HEK293 (cell line): ENCODE measurements around the gene LARP1.
A peak's percentile ranks its signal among the peaks of the same experiment; 100 is the strongest.

Experiments used
- CTCF ChIA-PET: fragments of 350-600 bp; formaldehyde crosslinking; extraction: SDS; loops from one replicate; lab custom pipeline; 2021; ENCODE audit warnings: antibody characterized with exemption; lab: Yijun Ruan, JAX
- POLR2A ChIA-PET: fragments of 300-600 bp; formaldehyde crosslinking; extraction: SDS; loops from one replicate; lab custom pipeline; 2020; ENCODE audit warnings: antibody characterized with exemption, inconsistent platforms; lab: Yijun Ruan, JAX
- H3K27ac ChIP-seq: fragments of 200-500 bp; sonication (Bioruptor generic); 2 replicates; pipeline ENCODE4 v1.5.1; 2014; ENCODE audit warnings: low read depth, low read length, control low read depth, inconsistent platforms; ENCODE audit errors: extremely low read depth
- H3K36me3 ChIP-seq, 2 experiments: fragments of 200-500 bp in 1 of 2; sonication (Bioruptor generic) in 1 of 2; 1 replicate in 1 of 2; 2 replicates in 1 of 2; pipeline ENCODE4 v1.5.1; 2014 to 2017; ENCODE audit warnings: inconsistent platforms in 2 of 2, low read length in 2 of 2; ENCODE audit not compliant: control insufficient read depth in 2 of 2, insufficient read depth in 1 of 2
- H3K4me1 ChIP-seq: fragments of 200-500 bp; sonication (Bioruptor generic); 2 replicates; pipeline ENCODE4 v1.5.1; 2014; ENCODE audit warnings: mild to moderate bottlenecking, low read length, inconsistent platforms; ENCODE audit not compliant: control insufficient read depth, insufficient read depth
- H3K4me3 ChIP-seq: 2 replicates; pipeline ENCODE4 v1.5.1; 2011; ENCODE audit warnings: low read depth, mild to moderate bottlenecking, control low read depth, low read length, moderate library complexity
- H3K9me3 ChIP-seq: fragments of 200-500 bp; sonication (Bioruptor generic); 2 replicates; pipeline ENCODE4 v1.5.1; 2014; ENCODE audit warnings: low read depth, low read length, inconsistent platforms; ENCODE audit not compliant: control insufficient read depth, insufficient read depth
- EGR2 ChIP-seq: fragments of 450-650 bp; formaldehyde crosslinking; IDR thresholded peaks from 2 replicates; pipeline ENCODE4 v1.5.1; 2016; ENCODE audit warnings: low read depth, missing biosample characterization, missing genetic modification characterization
- IKZF3 ChIP-seq: fragments of 450-650 bp; IDR thresholded peaks from 2 replicates; pipeline ENCODE4 v1.5.0; 2018; ENCODE audit warnings: missing biosample characterization, mild to moderate bottlenecking, missing genetic modification characterization, moderate library complexity
- SP3 ChIP-seq: fragments of 450-650 bp; formaldehyde crosslinking; IDR thresholded peaks from 2 replicates; pipeline ENCODE4 v1.5.1; 2016; ENCODE audit warnings: missing biosample characterization, missing genetic modification characterization
- YY1 ChIP-seq: fragments of 450-650 bp; formaldehyde crosslinking; IDR thresholded peaks from 2 replicates; pipeline ENCODE4 v1.5.1; 2018; ENCODE audit warnings: missing biosample characterization, missing genetic modification characterization
- ZFP37 ChIP-seq: fragments of 450-650 bp; formaldehyde crosslinking; IDR thresholded peaks from 2 replicates; pipeline ENCODE4 v1.5.1; 2016; ENCODE audit warnings: missing biosample characterization, missing genetic modification characterization
- ZNF23 ChIP-seq: fragments of 450-650 bp; formaldehyde crosslinking; IDR thresholded peaks from 2 replicates; pipeline ENCODE4 v1.5.1; 2016; ENCODE audit warnings: missing biosample characterization, missing genetic modification characterization, borderline replicate concordance
- ZNF266 ChIP-seq: fragments of 450-650 bp; formaldehyde crosslinking; IDR thresholded peaks from 2 replicates; pipeline ENCODE4 v1.5.1; 2016; ENCODE audit warnings: missing biosample characterization, missing genetic modification characterization, low read depth
- ZNF37A ChIP-seq: fragments of 450-650 bp; IDR thresholded peaks from 2 replicates; pipeline ENCODE4 v1.5.1; 2018; ENCODE audit warnings: missing biosample characterization, missing genetic modification characterization
- ZNF501 ChIP-seq: fragments of 450-650 bp; formaldehyde crosslinking; IDR thresholded peaks from 2 replicates; pipeline ENCODE4 v1.5.1; 2016; ENCODE audit warnings: missing biosample characterization, missing genetic modification characterization
- ZNF571 ChIP-seq: fragments of 450-650 bp; formaldehyde crosslinking; IDR thresholded peaks from 2 replicates; pipeline ENCODE4 v1.5.0; 2017; ENCODE audit warnings: missing biosample characterization, missing genetic modification characterization
- ZNF585B ChIP-seq: fragments of 450-650 bp; formaldehyde crosslinking; IDR thresholded peaks from 2 replicates; pipeline ENCODE4 v1.5.1; 2016; ENCODE audit warnings: missing biosample characterization, missing genetic modification characterization
- ZNF600 ChIP-seq: fragments of 450-650 bp; formaldehyde crosslinking; IDR thresholded peaks from 2 replicates; pipeline ENCODE4 v1.5.1; 2016; ENCODE audit warnings: missing biosample characterization, missing genetic modification characterization
- ZNF629 ChIP-seq: fragments of 450-650 bp; formaldehyde crosslinking; IDR thresholded peaks from 2 replicates; pipeline ENCODE4 v1.5.1; 2017; ENCODE audit warnings: missing biosample characterization, missing genetic modification characterization
- ZNF768 ChIP-seq: fragments of 450-650 bp; formaldehyde crosslinking; IDR thresholded peaks from 2 replicates; pipeline ENCODE4 v1.5.1; 2018; ENCODE audit warnings: missing biosample characterization, mild to moderate bottlenecking, missing genetic modification characterization
- TF ChIP-seq, protein P1 (sequence below): fragments of 450-650 bp; formaldehyde crosslinking; IDR thresholded peaks from 2 replicates; pipeline ENCODE4 v1.5.1; 2016; ENCODE audit warnings: missing biosample characterization, missing genetic modification characterization
- TF ChIP-seq, protein P2 (sequence below): fragments of 450-650 bp; formaldehyde crosslinking; IDR thresholded peaks from 2 replicates; pipeline ENCODE4 v1.5.1; 2016; ENCODE audit warnings: missing biosample characterization, missing genetic modification characterization
- TF ChIP-seq, protein P3 (sequence below): fragments of 450-650 bp; formaldehyde crosslinking; IDR thresholded peaks from 2 replicates; pipeline ENCODE4 v1.5.1; 2016; ENCODE audit warnings: missing biosample characterization, missing genetic modification characterization
- TF ChIP-seq, protein P4 (sequence below): fragments of 450-650 bp; formaldehyde crosslinking; IDR thresholded peaks from 2 replicates; pipeline ENCODE4 v1.5.1; 2016; ENCODE audit warnings: missing biosample characterization, missing genetic modification characterization, borderline replicate concordance
- TF ChIP-seq, protein P5 (sequence below): fragments of 450-650 bp; formaldehyde crosslinking; optimal IDR thresholded peaks from 2 replicates; pipeline ENCODE3; 2016; ENCODE audit warnings: missing biosample characterization, mild to moderate bottlenecking, missing genetic modification characterization
- TF ChIP-seq, protein P6 (sequence below): fragments of 450-650 bp; formaldehyde crosslinking; conservative IDR thresholded peaks from 2 replicates; pipeline ENCODE4 v1.5.1; 2016; ENCODE audit warnings: low read depth, missing biosample characterization, missing genetic modification characterization

Gene LARP1

DNA sequence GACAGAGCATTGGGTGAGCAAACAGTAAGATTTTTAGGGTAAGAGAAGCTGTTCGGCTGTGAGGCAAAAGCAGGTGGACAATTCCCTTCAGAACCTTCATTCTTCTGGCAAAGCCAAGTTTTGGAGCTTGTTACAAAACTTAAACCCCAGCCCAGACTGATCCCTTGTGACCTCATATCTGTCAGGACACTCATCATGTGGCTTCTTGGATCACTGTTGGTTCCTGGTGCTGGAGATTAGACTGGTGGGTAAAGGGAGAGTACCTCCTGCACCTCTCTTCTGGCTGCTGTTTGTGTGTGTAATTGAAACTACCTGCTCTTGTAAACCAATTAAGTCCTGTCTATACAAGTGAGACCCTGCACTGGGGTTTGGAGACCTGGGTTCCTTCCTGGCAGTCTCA lies 21.0 kb downstream of the LARP1 start:
- Histone ChIP-seq H3K36me3 (peaks cover 0 to 3% of the 10 kb centered on the region in 2 experiments; a peak in 1 of 3 replicates), H3K27ac (no peak overlapping the region), H3K9me3 (no peaks in the 10 kb centered on the region), H3K4me3 (no peak overlapping the region), H3K4me1 (peaks cover 34% of the 10 kb centered on the region)
- ChIA-PET CTCF (interaction anchor here (0.6 kb wide), 1 partner anchor 247 kb away, joined by 3 read pairs; no protein-coding TSS in a partner anchor), POLR2A (no interaction called here)
- TF ChIP-seq ZNF37A (tag by site-specific recombination) (no peak), IKZF3 (tag by site-specific recombination) (no peak), ZNF629 (tag by site-specific recombination) (peak; percentile 58)
- TF ChIP-seq, protein P1, sequence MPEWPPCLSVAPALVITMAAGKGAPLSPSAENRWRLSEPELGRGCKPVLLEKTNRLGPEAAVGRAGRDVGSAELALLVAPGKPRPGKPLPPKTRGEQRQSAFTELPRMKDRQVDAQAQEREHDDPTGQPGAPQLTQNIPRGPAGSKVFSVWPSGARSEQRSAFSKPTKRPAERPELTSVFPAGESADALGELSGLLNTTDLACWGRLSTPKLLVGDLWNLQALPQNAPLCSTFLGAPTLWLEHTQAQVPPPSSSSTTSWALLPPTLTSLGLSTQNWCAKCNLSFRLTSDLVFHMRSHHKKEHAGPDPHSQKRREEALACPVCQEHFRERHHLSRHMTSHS (tag by site-specific recombination) = no peak

DNA sequence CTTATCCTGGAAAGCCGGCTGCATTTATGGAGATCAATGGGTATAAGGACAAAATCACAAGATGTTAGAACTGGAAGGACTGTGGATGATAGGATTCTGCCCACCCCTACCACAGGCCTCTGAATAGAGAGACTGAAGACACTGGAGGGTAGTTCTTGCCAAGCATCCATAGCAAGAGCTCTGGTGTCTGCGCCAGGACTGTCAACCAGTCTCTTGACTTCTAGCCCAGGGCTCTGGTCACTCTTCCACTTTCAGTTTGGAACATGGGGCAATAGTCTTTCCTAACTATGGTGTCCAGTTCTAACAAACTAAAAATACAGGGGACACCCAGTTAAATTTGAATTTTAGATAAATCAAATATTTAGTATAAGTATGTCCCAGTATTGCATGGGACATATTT lies 23.4 kb downstream of the LARP1 start:
- POLR2A ChIA-PET = interaction anchor here (0.6 to 1.2 kb wide), 2 partner anchors 11 to 190 kb away, joined by 3 to 5 read pairs; no protein-coding TSS in a partner anchor
- no peak for TF ChIP-seq EGR2 (tag by site-specific recombination)
- TF ChIP-seq, protein P2, sequence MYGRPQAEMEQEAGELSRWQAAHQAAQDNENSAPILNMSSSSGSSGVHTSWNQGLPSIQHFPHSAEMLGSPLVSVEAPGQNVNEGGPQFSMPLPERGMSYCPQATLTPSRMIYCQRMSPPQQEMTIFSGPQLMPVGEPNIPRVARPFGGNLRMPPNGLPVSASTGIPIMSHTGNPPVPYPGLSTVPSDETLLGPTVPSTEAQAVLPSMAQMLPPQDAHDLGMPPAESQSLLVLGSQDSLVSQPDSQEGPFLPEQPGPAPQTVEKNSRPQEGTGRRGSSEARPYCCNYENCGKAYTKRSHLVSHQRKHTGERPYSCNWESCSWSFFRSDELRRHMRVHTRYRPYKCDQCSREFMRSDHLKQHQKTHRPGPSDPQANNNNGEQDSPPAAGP (tag by site-specific recombination) = no peak
- TF ChIP-seq, protein P3, sequence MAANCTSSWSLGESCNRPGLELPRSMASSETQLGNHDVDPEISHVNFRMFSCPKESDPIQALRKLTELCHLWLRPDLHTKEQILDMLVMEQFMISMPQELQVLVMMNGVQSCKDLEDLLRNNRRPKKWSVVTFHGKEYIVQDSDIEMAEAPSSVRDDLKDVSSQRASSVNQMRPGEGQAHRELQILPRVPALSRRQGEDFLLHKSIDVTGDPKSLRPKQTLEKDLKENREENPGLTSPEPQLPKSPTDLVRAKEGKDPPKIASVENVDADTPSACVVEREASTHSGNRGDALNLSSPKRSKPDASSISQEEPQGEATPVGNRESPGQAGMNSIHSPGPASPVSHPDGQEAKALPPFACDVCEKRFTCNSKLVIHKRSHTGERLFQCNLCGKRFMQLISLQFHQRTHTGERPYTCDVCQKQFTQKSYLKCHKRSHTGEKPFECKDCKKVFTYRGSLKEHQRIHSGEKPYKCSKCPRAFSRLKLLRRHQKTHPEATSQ (tag by site-specific recombination) = no peak
- H3K27ac ChIP-seq = no peak overlapping the region
- H3K36me3 ChIP-seq = no peaks in the 10 kb centered on the region
- CTCF ChIA-PET = no interaction called here
- no peaks in the 10 kb centered on the region for H3K9me3 ChIP-seq
- H3K4me1 ChIP-seq = peaks cover 41% of the 10 kb centered on the region
- no peak overlapping the region for H3K4me3 ChIP-seq

DNA sequence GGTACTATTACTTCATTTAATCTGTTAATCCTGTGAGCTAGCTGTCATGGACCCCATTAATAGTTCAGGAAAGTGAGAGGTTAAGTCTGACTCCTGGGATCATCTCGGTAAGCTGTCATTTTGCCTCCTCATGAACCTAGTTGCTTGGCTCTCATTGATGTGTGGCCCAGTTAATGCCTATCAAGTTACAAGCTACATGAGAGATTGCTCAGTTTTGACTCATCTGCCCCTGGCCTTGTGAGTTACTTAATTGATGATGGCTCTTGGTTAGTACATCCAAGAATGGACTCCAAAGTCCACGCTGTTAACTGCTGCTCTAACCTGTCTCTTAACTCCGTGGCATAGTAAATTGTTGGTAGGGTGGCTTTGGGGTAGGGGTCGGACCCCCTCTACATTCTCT lies 23.9 kb downstream of the LARP1 start:
- Histone ChIP-seq H3K27ac (no peak overlapping the region), H3K9me3 (no peaks in the 10 kb centered on the region), H3K4me3 (no peak overlapping the region), H3K4me1 (peaks cover 40% of the 10 kb centered on the region), H3K36me3 (no peaks in the 10 kb centered on the region)
- ChIA-PET POLR2A (interaction anchor here (1.2 kb wide), 1 partner anchor 12 kb away, joined by 5 read pairs; no protein-coding TSS in a partner anchor), CTCF (no interaction called here)
- no peak for TF ChIP-seq ZNF571 (tag by site-specific recombination)
- TF ChIP-seq ZFP37 (tag by site-specific recombination) = no peak
- no peak for TF ChIP-seq ZNF768 (tag by site-specific recombination)
- TF ChIP-seq IKZF3 (tag by site-specific recombination) = no peak
- TF ChIP-seq ZNF585B (tag by site-specific recombination) = no peak
- TF ChIP-seq, protein P4, sequence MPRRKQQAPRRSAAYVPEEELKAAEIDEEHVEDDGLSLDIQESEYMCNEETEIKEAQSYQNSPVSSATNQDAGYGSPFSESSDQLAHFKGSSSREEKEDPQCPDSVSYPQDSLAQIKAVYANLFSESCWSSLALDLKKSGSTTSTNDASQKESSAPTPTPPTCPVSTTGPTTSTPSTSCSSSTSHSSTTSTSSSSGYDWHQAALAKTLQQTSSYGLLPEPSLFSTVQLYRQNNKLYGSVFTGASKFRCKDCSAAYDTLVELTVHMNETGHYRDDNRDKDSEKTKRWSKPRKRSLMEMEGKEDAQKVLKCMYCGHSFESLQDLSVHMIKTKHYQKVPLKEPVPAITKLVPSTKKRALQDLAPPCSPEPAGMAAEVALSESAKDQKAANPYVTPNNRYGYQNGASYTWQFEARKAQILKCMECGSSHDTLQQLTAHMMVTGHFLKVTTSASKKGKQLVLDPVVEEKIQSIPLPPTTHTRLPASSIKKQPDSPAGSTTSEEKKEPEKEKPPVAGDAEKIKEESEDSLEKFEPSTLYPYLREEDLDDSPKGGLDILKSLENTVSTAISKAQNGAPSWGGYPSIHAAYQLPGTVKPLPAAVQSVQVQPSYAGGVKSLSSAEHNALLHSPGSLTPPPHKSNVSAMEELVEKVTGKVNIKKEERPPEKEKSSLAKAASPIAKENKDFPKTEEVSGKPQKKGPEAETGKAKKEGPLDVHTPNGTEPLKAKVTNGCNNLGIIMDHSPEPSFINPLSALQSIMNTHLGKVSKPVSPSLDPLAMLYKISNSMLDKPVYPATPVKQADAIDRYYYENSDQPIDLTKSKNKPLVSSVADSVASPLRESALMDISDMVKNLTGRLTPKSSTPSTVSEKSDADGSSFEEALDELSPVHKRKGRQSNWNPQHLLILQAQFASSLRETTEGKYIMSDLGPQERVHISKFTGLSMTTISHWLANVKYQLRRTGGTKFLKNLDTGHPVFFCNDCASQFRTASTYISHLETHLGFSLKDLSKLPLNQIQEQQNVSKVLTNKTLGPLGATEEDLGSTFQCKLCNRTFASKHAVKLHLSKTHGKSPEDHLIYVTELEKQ = peak; percentile 48; the same call in 1 of the 2 replicates
- no peak for TF ChIP-seq ZNF501 (tag by site-specific recombination)
- TF ChIP-seq ZNF266 (tag by site-specific recombination) = no peak
- TF ChIP-seq, protein P5, sequence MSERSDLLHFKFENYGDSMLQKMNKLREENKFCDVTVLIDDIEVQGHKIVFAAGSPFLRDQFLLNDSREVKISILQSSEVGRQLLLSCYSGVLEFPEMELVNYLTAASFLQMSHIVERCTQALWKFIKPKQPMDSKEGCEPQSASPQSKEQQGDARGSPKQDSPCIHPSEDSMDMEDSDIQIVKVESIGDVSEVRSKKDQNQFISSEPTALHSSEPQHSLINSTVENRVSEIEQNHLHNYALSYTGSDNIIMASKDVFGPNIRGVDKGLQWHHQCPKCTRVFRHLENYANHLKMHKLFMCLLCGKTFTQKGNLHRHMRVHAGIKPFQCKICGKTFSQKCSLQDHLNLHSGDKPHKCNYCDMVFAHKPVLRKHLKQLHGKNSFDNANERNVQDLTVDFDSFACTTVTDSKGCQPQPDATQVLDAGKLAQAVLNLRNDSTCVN (tag by site-specific recombination) = no peak
- TF ChIP-seq YY1 (tag by site-specific recombination) = no peak
- peak; percentile 16; the same call in 1 of the 2 replicates for TF ChIP-seq ZNF600 (tag by site-specific recombination)
- TF ChIP-seq ZNF23 (tag by site-specific recombination) = no peak
- TF ChIP-seq, protein P6, sequence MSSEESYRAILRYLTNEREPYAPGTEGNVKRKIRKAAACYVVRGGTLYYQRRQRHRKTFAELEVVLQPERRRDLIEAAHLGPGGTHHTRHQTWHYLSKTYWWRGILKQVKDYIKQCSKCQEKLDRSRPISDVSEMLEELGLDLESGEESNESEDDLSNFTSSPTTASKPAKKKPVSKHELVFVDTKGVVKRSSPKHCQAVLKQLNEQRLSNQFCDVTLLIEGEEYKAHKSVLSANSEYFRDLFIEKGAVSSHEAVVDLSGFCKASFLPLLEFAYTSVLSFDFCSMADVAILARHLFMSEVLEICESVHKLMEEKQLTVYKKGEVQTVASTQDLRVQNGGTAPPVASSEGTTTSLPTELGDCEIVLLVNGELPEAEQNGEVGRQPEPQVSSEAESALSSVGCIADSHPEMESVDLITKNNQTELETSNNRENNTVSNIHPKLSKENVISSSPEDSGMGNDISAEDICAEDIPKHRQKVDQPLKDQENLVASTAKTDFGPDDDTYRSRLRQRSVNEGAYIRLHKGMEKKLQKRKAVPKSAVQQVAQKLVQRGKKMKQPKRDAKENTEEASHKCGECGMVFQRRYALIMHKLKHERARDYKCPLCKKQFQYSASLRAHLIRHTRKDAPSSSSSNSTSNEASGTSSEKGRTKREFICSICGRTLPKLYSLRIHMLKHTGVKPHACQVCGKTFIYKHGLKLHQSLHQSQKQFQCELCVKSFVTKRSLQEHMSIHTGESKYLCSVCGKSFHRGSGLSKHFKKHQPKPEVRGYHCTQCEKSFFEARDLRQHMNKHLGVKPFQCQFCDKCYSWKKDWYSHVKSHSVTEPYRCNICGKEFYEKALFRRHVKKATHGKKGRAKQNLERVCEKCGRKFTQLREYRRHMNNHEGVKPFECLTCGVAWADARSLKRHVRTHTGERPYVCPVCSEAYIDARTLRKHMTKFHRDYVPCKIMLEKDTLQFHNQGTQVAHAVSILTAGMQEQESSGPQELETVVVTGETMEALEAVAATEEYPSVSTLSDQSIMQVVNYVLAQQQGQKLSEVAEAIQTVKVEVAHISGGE (tag by site-specific recombination) = no peak
- no peak for TF ChIP-seq SP3
